ENCODE results near the gene ARSG.

DNA sequence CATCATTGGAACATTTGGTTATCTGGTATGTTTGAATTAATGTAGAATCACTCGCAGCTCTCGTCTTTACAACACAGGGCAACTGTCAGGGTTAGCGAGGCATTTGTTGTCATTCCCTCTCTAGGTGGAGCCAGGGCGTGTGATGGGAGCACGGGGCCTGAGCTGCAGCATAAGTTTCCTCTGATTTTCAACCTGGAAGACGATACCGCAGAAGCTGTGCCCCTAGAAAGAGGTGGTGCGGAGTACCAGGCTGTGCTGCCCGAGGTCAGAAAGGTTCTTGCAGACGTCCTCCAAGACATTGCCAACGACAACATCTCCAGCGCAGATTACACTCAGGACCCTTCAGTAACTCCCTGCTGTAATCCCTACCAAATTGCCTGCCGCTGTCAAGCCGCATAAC, 128.8 kb downstream of the ARSG start:
- TF ChIP-seq GATA2 (IDR thresholded peaks at IDR 0.05; ENCODE audit: low read depth, low read length) (no peak), GATA3 (IDR thresholded peaks at IDR 0.05; ENCODE audit: low read depth, low read length) (no peak)
